Fibroblast of villous mesenchyme (primary cell): ENCODE results near the gene CFAP57. TPM values are rescaled to one million over a fixed set of nuclear protein-coding genes. Genes with fewer than 3 reads are reported as not detected.

ENCODE experiments used
- DNase-seq: peaks from one replicate; pipeline ENCODE4 v3.0.0-alpha.2; 2010; ENCODE audit warnings: low read depth
- H3K4me3 ChIP-seq: 2 replicates; pipeline ENCODE4 v1.5.1; 2011; ENCODE audit warnings: low read depth, mild to moderate bottlenecking, low read length
- total RNA-seq: library from RNA; depleted of rRNA; stranded (reverse); fragments of >200 nt; gene quantifications from 2 replicates; pipeline ENCODE4 v1.2.3, GENCODE V29; 2012
- TF ChIP-seq, protein P1 (sequence below): IDR thresholded peaks from 2 replicates; pipeline ENCODE4 v1.5.1; 2012; ENCODE audit warnings: low read depth, mild to moderate bottlenecking, low read length; ENCODE audit not compliant: insufficient read depth

Gene CFAP57
- total RNA-seq = under 0.01 TPM in 2 replicates

DNA sequence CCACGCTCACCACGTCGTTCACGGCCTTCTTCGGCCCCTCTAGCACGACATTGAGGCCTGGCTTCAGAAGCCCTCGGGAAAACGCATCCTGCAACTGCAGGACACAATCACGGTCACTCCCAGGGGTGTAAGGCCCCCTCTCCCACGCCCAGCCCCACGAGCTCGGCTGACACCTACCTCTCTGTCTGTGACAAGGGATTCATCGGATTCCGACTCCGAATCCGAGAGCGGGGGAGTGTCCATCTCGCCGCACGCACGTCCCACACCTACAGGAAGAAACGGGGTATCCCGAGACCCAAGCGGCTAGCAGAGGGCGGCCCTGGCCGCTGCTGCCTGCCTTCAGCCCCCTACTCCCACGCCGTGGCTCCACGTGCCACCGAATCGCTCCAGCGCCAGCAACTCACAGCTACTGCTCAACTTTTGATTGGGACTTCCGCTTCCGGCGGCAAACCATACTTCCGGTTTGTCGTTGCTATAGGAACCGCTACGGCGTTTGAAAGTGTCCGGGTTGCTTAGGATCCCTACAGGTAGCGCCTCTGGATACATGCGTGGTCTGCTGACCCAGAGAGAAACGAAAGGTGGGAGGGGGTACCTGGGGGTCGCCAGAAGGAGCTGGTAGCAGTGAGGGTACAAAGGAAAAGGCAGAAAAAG lies at the start of gene CFAP57, which contains the start of gene EBNA1BP2:
Gene CFAP57 (plus strand): TSS at position 455 of the 651 bp plus-strand sequence. CDS start 424 bp downstream, outside the sequence.
Gene EBNA1BP2 (minus strand): TSS at position 415 of the 651 bp plus-strand sequence. CDS start 172 bp downstream, at position 243.
- TF ChIP-seq, protein P1, sequence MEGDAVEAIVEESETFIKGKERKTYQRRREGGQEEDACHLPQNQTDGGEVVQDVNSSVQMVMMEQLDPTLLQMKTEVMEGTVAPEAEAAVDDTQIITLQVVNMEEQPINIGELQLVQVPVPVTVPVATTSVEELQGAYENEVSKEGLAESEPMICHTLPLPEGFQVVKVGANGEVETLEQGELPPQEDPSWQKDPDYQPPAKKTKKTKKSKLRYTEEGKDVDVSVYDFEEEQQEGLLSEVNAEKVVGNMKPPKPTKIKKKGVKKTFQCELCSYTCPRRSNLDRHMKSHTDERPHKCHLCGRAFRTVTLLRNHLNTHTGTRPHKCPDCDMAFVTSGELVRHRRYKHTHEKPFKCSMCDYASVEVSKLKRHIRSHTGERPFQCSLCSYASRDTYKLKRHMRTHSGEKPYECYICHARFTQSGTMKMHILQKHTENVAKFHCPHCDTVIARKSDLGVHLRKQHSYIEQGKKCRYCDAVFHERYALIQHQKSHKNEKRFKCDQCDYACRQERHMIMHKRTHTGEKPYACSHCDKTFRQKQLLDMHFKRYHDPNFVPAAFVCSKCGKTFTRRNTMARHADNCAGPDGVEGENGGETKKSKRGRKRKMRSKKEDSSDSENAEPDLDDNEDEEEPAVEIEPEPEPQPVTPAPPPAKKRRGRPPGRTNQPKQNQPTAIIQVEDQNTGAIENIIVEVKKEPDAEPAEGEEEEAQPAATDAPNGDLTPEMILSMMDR = no peak
- DNase-seq = peak; percentile 95
- peak within 1 kb of the TSS; percentile 99 for H3K4me3 ChIP-seq

DNA sequence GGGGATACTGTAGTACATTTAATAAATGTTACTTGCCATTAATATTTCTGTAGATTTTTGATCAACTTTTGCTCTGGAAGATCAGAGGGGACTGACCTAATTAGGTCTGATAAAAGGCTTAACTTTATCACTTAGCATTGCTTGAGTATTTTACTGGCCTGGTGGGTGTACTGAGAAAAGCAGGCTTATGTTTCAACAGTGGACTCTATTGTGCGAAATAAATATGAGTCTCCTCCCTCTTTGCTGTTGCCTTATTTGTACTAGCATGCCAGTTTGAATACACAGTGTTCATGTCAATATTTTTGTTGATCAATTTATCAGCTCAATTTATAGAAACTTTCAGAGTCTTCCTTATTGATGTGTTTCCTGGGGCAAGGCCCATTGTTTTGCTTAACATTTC lies 49.1 kb upstream of the CFAP57 start:
- DNase-seq = no peak
- TF ChIP-seq, protein P1 = no peak
- no peak overlapping the region for H3K4me3 ChIP-seq

- no peak overlapping the region for H3K4me3 ChIP-seq
- DNase-seq = no peak
- TF ChIP-seq, protein P1 = no peak
Measured at GRCh38 chr1:43128816-43129215, 43.3 kb upstream of the CFAP57 start.

DNA sequence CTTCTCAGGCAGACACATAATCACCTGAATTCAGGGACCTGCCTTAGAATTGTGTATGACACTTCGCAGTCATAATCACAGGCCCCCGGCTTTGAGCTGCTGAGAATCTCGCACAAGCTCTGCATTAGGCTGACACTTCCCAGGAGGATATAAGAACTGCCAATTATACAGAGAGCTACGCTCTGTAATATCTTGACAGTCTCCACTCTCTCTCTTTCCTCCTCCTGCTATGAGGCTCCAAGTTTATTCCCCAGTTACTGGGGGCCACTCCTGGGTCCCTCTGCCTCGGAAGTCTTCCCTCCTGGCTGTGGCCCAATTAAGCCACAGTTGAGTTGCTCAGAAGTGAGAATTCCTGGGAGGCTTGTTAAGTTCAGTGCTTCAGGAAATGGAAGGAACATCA lies 42.7 kb upstream of the CFAP57 start:
- TF ChIP-seq, protein P1 = no peak
- no peak for DNase-seq
- H3K4me3 ChIP-seq = no peak overlapping the region

DNA sequence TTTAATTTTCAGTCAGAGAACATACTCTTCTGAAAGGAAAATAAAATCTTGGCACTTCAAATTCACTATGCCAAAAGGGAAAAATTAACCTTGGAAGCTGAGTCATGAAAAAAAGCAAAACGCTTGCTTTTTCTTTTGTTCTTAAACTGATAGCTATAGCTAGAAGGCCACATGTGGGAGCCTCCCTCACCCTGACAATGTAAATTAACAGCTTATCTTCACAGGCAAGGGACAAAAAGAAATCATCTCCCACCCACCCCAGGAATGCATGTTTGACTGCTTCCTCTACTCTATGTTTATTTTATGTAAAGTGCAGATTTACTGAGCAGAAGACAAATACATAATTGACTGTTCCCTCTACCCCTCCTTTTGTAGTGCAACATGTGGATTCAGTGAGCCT lies 38.1 kb upstream of the CFAP57 start:
- TF ChIP-seq, protein P1 = no peak
- DNase-seq = no peak
- H3K4me3 ChIP-seq = no peak overlapping the region

GRCh38 chr1:43134640-43135039 lies 37.5 kb upstream of the CFAP57 start:
- DNase-seq = no peak
- TF ChIP-seq, protein P1 = no peak
- H3K4me3 ChIP-seq = no peak overlapping the region
